Measurements from ENCODE around the gene SIGLEC9.

Gene SIGLEC9

DNA sequence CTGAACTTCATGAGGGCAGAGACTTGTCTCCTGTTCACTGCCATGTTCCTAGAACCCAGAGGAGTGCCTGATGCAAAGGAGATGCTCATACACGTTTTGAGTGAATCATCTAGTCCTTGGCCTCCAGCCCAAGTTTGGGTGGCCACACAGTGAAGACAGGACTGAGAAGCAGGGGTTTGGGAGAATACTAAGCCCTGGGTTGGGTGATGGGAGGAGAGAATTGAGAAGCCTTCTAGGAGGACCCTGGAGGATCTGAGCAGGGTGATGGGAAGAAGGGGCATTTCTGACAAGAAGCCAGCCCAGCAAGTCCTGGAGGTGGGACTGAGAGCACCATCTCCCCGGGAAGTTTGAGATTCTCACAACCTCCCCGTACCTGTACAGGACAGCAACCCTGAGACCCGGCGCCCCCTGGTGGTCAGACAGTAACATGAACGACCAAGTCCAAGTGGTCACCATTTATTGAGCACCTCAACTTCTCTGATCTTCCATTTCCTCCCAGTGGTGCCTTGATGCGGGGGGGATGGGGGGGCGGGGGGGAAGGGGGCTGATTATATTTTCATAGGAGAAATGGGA is 27.5 kb upstream of the SIGLEC9 start:
- DNase-seq (ENCODE audit: low spot score) = peak; percentile 58

GRCh38 chr19:51097796-51098195 is 26.9 kb upstream of the SIGLEC9 start:
- DNase-seq (ENCODE audit: low spot score) = no peak

DNA sequence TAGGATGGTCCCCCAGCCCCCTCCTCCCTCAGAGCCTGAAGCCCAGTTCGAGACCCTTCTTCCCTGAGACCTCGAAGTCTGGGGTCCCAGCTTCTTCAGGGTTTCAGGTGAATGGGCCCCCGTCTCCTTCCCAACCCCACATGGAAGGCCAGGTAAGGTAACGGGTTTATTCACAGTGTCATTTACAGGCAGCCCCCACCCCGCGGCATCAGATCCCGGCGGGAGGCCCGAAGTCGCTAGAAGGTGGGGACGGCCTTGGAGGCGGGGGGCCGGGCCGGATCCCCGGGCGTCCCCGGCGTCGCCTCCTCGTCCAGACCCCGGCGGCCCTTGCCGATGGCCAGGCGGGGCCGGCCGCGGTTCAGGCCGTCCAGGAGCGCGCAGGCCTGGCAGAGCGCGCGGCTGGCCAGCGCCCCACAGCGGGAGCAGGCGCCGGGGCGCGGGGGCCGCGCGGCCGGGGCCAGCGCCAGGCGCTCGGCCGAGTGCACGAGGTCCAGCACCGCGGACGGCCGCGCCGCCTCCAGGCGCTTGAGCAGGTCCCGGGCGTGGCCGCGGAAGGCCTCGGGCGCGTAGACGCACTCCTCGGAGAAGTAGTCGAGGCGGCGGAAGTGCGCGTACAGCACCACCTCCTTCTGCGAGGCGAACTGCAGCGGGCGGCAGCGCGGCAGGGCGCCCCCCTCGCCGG is 26.2 kb upstream of the SIGLEC9 start:
- DNase-seq (ENCODE audit: low spot score) = no peak

DNA sequence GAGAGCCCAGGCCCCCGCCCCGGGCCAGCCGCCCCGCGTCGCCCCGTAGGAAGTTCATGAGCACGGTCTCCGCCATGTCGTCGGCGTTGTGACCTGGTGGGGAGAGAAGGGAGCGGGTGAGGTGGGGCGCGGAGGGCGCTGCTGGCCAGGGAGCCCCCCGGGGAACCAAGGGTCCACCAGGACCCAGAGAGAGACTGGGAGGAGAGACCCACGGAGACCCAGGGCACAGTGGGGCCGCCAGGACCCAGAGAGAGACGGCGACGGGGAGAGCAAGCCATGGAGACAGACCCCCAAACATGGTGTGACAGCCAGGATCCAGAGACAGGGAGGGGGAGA is 25.7 kb upstream of the SIGLEC9 start:
- no peak for DNase-seq (ENCODE audit: low spot score)

- no peak for DNase-seq (ENCODE audit: low spot score)
These were observed 24.1 kb upstream of the SIGLEC9 start for GRCh38 chr19:51100601-51101000.

DNA sequence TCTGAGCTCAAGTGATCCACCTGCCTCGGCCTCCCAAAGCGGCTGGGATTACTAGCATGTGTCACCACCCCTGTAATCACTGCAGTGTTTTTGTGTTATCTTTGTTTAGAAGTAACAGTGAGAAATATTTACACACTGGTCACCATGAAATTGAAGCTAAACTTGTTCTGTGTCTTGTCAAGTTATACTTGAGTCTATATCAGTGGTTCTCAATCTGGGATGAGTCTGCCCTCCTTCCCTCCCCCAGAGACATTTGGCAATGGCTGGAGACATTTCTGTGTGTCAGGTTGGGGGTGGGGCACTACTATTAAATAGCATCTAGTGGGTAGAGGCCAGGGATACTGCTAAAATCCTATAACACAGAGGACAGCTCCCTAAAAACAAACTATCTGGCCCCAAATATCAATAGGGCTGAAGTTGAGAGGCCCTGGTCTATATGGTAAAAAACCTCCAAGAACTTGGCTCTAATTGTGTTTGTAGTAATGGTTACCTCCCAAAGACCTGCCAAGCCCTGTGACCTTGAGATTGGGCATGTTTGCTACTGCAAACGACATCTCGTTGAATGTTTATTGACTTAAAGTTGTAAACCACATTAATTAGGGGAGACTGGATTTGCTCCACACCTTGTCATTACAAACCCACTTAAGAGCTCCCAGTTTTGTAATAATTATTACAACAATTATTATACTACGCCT is 23.4 kb upstream of the SIGLEC9 start:
- DNase-seq (ENCODE audit: low spot score) = no peak

DNA sequence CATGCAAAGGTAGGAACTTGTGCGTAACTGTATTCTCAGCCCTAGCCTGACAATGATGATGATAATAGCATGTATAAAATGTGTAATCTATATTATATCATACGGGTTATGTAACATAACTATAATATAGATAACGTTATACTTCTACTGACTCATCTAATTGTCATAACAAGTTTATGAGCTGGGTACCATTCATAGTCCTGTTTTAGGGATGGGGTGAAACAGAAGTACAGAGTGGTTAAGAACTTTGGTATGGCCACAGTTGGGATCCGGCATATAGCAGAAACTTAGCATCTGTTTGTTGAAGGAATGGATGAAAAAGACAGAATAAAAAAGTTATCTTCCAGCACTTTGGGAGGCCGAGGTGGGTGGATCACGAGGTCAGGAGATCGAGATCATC is 21.7 kb upstream of the SIGLEC9 start:
- no peak for DNase-seq (ENCODE audit: low spot score)

DNA sequence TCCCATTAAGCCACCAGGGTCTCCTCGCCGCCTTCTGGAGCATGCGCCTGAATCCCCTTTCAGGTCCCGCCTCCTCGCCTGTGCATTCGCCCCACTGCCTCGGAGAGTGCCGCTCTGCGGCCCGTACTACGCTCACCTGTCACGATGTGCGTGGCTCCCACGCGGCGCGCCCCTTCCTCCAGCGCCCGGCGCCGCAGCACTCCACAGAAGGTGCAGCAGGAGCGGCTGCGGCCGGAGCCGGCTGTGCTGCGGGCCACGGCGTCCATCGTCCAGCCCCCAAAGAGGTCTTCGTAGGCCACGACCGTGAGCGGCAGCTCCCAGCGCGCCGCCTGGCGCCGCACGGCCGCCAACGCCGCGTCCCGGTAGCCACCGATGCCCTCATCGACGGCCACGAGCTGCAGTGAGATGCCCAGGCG is 20.8 kb upstream of the SIGLEC9 start:
- DNase-seq (ENCODE audit: low spot score) = no peak

- DNase-seq (ENCODE audit: low spot score) = no peak
These were observed 17.2 kb upstream of the SIGLEC9 start for GRCh38 chr19:51107406-51108065.

DNA sequence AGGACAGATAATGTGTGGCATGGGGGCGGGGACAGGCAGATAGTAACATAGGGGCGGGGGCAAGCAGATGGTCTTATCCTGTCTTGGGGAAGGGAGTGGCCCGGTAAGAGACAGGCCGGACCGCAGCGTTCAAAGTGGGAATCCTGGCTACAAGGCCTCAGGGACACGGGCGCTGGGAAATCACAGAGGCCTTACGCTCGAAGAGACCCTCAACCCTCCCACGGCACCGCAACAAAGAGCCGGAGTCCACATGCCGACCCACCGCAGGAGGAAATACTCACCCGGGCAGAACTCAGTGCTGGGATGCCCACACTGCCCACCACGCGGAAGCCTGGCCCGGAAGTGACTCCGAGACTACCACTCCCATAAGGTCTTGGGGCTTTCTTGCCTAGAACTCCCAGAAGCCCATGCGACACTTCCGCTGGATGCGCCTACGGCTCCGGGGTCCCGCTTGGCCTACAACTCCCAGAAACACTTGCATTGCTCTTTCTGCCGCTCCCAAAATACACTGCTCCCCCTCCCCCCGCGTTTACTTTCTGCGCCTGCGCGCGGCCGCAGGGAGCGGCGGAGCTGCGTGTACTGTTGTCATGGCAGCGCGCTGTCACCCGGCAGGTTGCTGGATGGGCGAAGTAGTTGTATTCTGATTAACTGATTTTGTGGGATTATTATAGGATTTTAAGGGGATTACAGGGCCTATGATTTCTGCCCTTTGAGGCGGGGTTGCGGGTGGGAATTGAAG is 16.5 kb upstream of the SIGLEC9 start, which contains the start of gene CTU1:
CTU1 (minus strand) TSS at position 344 of the 739 bp plus-strand sequence. CDS start 3,840 bp downstream, outside the sequence.
- DNase-seq (ENCODE audit: low spot score) = peak; percentile 99

GRCh38 chr19:51108805-51109146 is 15.9 kb upstream of the SIGLEC9 start:
- no peak for DNase-seq (ENCODE audit: low spot score)

DNA sequence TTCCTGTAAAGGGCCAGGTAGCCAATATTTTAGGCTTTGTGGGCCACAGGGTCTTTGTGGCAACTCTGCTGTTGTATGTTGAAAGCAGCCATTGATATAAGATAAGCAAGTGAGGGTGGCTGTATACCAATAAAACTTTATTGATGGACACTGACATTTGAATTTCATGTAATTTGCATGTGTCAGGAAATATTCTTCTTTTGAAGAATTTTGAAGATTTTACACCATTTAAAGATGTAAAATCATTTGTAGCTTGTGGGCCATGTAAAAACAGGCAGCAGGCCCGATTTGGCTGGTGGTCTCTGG is 14.1 kb upstream of the SIGLEC9 start:
- no peak for DNase-seq (ENCODE audit: low spot score)

GRCh38 chr19:51111606-51112005 is 13.1 kb upstream of the SIGLEC9 start:
- DNase-seq (ENCODE audit: low spot score) = no peak

DNA sequence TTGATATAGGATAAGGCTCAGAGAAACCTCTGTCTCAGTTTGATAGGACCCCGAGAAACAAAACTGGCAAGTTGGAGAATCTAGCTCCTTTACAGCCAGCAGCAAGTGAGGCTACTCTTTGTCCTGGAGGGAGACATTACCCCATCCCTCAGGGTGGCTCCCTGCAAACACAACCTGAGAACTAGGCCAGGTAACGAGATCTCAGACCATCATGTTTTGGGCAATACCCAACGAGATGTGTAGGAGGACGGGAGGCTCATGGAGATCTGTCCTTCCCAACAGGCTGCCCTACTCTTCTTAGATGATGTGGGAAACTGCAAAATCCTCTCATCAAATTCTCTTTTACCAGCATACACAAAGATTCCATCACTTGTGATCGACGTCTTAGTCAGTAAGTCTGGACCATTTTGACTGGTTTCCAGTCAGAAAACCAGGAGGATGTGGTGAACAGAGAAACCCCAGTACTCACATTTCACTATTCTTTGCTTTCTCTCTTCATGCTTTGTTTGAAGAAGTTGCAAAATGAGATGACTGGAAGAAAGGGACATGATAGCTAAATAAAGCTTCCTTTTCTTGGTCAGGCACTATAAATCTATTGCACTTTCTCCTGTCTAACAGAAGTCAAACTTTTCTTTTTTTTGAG is 10.5 kb upstream of the SIGLEC9 start:
- no peak for DNase-seq (ENCODE audit: low spot score)

- DNase-seq (ENCODE audit: low spot score) = no peak
These were observed 7.9 kb upstream of the SIGLEC9 start for GRCh38 chr19:51116736-51117286.

DNA sequence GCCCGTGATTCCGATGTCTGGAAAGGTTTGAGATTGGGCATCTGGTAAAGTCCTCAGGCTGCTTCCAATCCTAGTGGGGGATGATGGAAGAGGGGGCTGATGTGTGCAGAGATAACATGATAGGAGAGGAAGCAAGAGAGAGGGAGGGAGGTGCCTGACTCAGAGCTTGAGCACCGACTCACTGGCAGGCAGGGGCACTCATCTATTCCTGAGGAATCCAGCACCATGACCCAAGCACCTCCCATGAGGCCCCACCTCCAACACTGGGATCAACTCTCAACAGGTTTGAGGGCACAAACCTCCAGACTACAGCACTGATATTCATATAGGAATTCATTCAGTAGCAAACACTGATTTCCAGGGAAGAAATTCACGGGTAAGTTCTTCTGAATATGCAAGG is 5.6 kb upstream of the SIGLEC9 start:
- no peak for DNase-seq (ENCODE audit: low spot score)

DNA sequence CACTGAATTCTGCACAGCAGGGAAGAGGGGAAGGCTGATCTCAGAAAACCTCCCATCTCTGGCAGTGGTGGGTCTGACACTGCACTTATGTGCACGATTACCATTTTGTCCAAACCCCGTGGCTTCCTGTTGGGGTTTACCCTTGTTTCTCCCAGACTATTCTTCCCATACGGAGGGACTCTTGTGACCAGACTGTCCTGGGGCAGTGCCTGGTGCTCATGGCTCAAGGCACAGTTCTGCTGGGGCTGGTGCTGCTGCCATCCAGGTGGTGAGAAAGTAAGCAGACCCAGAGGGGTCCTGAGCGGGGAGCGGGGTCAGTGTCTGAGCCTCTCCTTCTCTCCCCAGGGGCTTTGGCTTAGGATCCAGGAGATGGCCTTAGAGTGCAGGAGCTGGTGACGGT is 5.1 kb upstream of the SIGLEC9 start:
- DNase-seq (ENCODE audit: low spot score) = no peak

DNA sequence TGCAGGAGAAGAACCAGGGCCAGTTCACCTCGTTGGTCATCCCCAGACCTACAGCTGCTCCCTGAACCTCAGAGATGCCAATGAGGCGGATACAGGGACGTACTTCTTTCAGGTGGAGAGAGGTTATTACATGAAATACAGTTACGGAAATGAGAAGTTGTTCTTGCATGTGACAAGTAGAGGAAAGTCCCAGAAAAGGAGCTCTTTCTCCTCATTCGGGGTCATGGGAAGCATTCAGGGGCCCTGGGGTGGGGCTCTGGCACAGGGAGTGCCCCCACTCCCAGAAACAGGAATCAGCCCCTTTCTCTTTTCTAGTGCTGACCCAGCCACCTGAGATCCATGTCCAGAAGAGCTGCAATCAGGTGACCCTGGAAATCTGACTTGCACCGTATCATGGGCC is 4.5 kb upstream of the SIGLEC9 start:
- DNase-seq (ENCODE audit: low spot score) = no peak

GRCh38 chr19:51121257-51121656 is 3.4 kb upstream of the SIGLEC9 start:
- DNase-seq (ENCODE audit: low spot score) = peak; percentile 38

DNA sequence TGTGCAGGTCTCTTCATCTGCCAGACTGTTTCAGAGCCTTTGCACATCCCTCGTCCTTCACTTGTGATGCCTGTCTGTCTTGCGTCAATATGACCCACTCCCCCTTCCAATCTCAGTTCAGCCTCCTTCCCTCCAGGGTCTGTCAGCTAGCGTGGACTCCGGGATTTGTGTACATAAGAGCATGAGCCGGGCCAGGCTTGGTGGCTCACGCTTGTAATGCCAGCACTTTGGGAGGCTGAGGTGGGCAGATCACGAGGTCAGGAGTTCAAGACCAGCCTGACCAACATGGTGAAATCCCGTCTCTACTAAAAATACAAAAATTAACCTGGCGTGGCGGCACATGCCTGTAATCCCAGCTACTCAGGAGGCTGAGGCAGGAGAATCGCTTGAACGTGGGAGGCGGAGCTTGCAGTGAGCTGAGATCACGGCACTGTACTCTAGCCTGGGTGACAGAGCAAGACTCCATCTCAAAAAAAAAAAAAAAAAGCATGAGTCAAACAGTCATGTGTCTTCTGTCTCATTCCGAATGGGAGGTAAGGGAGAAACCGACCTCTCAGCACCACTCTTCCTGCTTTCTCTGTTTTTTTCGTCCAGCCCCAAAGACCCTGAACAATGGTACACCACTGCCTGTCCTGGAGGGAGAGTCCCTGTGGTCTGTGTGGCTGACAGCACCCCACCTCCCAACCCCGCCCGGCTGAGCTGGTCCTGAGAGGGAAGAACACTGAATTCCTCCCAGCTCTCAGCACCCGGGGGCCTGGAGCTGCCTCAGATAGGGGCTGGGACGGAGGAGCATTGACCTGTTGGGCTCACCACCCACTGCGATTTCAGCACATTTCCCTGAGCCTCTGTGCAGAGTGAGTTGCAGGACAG is 2.4 kb upstream of the SIGLEC9 start:
- DNase-seq (ENCODE audit: low spot score) = no peak

DNA sequence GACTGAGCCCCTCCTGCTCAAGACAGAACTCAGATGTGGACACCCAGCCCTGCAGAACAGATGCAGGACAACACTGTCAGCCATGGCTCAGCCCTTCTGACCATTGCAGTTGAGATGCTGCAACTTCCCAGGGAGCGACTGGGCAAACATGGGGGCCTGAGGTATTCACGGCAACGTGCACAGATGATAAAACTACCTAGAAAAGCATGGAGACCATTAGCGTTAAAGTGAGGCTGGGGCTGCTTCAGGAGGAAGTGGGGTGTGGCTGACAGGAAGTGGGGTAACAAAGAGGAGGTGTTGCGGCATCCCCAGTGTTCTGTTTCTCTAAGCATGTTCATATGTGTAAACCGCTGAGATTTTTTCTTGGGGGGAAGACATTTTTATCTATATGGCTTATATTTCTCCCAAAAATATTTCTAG is 1.3 kb upstream of the SIGLEC9 start:
- no peak for DNase-seq (ENCODE audit: low spot score)

Data from Ammon's horn (tissue), 1 donor.